ENCODE measurements around the gene CST8.

Gene CST8

DNA sequence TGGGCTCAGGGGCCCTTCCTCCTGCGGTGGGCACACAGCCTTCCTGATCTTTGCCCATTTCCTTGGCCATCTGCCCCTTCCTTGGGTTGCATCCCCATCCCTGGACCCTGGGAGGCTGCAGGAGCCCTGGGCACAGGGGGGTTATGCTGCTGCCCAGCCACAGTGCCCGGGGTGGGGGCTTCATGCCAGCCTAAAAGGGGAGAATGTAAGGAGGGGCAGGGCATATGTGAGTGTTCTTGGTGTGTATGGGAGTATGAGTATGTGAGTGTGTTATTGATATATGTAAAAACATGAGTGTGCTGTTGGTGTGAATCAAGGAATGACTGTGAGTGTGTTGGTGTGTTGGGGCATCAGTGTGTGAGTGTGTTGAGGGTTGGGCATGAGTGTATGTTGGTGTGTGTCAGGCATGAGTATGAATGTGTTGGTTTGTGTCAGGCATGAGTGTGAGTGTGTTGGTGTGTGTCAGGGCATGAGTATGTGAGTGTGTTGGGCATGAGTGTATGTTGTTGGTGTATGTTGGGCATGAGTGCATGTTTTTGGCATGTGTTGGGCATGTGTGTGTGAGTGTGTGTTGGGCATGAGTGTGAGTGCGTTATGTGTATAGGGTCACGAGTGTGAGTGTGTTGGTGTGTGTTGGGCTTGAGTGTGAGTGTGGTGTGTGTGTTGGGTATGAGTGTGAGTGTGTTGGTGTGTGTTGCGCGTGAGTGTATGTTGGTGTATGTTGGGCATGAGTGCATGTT lies 14.7 kb upstream of the CST8 start:
- no peak for DNase-seq (ENCODE audit: low spot score)

- peak; percentile 37 for DNase-seq (ENCODE audit: low spot score)
Observed at GRCh38 chr20:23477223-23477622, 13.7 kb upstream of the CST8 start.

GRCh38 chr20:23479043-23479442 lies 11.9 kb upstream of the CST8 start:
- no peak for DNase-seq (ENCODE audit: low spot score)

GRCh38 chr20:23482138-23482537 lies 8.8 kb upstream of the CST8 start:
- DNase-seq (ENCODE audit: low spot score): peak; percentile 79

DNA sequence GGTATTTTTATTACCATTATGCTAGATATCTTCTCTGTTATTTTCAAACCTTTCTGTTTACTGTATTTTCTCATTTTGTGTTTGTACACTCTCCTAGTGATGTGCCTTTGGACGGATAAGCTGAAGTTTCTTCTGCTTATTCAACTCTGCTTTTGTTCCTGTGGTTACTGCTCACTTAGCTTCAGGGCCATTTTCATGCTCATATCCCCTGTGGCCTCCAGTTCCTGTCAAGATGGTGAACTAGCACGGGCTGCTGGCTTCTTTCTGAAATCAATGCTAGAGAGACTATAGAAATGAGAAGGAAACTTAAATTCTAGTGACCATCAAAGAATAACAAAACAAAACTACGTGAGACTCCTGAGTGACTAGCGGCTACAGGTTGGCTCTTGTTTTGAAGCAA lies 6.8 kb upstream of the CST8 start:
- DNase-seq (ENCODE audit: low spot score): no peak

DNA sequence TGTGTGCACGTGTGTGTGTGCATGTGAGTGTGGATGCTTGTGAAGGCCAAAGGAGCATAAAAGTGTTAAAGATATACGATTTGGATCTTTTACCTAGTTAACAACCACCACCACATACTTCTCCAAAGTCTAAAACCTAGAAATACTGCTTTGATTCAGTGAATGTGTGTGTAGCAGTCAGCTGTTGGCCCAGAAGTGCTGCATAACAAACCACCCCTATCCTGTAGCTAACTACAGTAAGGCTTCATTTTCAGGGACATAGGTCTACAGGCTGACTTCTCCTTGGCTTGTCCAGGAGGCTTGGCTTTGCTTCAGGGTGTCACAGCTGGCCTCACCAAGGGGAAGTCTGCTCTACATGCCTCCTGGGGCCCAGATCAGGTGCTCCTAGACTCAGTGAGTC lies 2.4 kb upstream of the CST8 start:
- no peak for DNase-seq (ENCODE audit: low spot score)

DNA sequence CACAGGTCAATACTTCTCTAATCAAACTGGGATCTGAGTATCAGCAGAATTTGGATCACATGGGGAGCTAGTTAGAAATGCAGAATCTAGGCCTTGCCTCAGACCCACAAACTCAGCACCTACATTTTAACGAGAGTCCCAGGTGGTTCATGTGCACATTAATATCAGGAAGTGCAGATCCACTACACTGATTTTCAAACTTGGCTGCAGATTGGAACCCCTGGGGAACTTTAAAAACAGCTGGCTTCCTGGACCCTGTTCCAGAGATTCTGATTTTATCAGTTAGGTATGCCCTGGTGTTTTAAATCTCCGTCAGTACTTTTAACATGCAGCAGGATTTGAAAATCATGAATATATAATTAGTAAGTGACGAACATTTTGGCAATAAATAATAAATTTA lies 1.9 kb upstream of the CST8 start:
- DNase-seq (ENCODE audit: low spot score): no peak

GRCh38 chr20:23492292-23492691 lies 1.4 kb downstream of the CST8 start:
- no peak for DNase-seq (ENCODE audit: low spot score)

DNA sequence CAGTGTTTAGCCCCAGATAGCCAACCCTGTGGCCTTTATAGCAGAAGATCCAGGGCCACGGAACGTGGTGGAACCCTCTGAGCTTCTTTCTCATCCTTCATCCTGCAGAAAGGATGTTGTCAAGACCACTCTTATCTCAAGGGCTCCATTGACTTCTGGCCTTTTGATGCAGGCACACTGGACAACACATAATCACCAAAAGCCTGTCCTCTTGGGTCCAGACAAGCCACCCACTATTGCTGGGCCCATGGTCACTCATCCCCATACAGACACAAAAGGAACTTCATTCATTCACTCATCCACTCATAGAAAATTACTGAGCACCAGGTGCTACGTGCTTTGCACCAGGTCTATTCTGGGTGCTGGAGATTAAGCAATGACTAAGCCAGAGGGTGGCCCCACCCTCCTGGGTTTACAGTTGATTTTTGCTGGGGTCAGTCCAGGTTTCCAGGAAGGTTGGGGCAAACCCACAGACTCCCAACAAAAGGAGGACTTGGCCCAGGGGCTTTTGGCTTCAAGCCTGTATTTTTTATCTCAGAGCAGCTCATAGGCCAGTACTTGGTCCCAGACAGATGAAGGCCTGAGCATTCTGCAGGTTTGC lies 2.4 kb downstream of the CST8 start:
- DNase-seq (ENCODE audit: low spot score): no peak

DNA sequence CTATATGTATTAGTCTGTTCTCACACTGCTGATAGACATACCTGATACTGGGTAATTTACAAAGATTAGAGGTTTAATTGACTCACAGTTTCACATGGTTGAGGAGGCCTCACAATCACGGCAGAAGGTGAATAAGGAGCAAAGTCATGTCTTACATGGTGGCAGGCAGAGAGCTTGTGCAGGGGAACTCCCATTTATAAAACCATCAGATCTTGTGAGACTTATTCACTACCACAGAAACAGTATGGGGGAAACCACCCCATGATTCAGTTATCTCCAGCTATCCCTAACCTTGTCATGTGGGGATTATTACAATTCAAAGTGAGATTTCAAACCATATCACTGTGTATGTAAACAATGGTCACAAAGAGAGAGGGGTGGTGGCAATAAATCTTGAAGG lies 6.6 kb downstream of the CST8 start:
- DNase-seq (ENCODE audit: low spot score): no peak

DNA sequence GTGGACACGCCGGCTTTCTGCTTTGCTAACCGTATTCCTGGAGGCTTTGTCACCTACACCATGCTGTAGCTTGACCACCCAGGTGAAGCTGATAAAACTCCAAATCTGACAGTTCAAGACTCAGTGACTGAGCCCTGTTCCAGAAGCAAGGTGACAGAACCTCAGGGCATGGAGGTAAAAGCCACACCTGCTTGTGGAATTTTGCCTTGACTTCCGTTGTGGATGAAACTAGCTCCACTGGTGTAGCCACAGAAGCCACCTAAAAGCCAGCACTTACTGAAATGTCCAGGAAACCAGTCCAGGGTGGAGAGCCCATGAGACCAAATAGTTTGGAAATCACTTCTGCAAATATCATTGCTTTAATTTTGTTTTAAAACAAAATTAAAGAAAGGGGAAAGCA lies 11.0 kb downstream of the CST8 start:
- DNase-seq (ENCODE audit: low spot score): peak; percentile 89

- no peak for DNase-seq (ENCODE audit: low spot score)
Observed at GRCh38 chr20:23503649-23504048, 12.7 kb downstream of the CST8 start.

DNA sequence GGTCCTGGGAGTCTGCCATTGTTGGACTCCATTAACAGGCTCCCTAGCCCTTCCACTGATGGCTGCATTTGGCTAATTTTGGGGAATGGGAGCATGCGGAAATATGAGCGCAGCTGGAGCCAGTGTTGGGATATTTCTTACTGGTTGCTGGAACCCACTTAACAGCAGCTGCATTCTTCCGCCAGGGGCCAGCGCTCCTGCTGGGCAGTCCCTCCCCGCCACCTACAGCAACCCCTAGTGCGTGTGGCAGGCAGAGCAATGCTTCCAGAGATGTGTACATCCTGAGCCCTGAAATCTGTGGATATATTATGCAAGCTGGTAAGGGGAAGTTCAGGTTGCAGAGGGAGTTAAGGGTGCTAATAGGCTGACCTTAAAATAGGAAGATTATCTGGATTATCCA lies 16.4 kb downstream of the CST8 start:
- no peak for DNase-seq (ENCODE audit: low spot score)

DNA sequence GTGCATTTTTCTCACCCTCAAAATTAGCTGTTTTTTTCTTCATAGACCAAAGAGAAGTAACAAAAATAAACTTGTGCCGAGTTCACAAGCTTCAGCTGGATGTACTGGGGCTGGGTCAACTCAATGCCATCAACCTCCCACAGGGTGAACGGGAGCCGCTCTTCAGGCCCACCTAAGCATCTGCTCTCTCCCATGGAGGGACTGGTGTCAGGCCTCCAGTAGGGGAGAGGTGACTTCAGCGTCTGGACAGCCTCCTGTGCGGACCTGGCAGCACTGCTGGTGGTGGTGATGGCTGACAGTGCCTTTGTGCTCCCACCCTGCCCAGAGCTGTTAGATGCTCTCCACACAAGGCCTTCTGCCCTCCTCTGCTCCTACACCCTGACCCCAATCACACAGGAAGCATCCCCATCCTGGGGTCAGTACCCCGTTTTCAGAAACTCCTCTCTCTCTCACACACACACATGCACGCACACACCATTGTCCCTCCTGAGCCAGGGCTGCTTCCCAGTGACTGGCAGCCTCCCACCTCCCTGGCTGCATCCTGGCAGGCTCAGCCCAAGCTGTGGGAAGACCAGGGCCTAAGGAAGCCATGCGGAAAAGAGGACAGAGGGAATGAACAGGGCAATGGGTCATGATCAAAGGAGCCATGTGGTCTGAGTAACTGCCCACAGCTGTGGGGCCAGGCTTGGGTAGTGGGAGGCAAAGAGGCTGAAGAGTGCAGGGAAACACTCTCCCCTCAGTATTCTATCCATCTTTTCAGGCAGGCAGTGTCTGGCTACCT lies 17.7 kb downstream of the CST8 start:
- no peak for DNase-seq (ENCODE audit: low spot score)

- DNase-seq (ENCODE audit: low spot score): no peak
Observed at GRCh38 chr20:23509247-23509913, 18.5 kb downstream of the CST8 start.

- DNase-seq (ENCODE audit: low spot score): no peak
Observed at GRCh38 chr20:23510000-23510590, 19.2 kb downstream of the CST8 start.

DNA sequence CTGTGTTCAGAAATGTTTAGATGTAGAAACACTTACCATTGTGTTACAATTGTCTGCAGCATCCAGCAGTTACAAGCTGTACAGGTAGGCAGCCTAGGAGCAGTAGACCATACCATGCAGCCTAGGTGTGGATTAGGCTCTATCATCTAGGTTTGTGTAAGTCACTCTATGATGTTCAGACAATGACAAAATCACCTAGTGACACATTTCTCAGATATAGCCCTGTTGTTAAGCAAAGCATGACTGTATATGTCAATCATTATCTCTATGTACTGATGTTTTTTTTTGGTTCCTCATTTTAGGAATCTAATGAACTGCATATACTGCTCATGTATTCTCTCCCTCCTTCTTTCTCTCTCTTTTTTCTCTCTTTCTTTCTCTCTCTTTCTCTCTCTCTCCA lies 22.2 kb downstream of the CST8 start:
- no peak for DNase-seq (ENCODE audit: low spot score)

DNA sequence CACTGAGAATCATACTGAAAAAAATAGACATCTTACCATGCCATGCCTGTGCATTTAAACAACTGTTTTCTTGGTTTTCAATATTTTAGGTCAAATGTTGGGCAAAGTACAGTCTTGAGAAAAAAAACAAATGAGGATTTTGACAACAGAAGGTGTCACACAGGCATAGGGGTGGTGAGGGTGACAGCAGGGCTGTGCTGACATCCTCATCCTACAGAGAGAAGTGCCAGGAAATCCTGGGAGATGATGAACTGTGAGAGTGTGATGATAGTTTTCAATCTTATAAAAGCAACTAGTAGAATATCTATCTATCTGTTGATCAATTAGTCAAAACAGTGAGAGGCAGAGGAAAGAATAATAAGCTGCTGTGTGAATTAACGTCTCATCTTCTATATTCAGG lies 23.9 kb downstream of the CST8 start:
- DNase-seq (ENCODE audit: low spot score): no peak

DNA sequence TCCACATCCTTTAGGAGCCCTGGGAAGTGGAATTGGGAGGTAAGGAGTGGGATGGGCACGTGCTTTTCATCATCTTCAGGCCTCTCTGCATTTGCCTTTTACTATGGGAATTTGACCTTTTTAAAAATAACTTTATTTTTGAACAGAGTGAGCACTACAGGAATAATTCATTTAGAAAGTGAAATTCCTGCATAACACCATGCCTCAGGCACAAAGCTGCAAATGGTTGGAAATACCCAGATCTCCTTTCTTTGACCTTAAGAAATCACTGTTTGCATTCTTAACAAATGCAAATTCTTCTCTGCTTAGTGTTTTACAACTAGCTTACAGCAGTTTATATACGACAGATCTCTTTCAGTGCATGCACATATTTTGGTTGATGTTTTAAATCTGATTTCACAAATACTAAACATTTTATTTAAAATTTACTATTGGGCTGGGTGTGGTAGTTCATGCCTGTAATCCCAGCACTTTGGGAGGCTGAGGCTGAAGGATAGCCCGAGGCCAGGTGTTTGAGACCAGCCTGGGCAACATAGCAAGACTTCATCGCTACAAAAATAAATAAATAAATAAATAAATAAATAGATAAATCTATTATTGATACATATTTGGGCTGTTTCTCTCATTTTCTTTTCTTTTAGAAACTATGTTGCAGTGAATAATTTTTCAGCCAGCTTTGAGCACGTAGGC lies 24.5 kb downstream of the CST8 start:
- no peak for DNase-seq (ENCODE audit: low spot score)

GRCh38 chr20:23517719-23518118 lies 26.8 kb downstream of the CST8 start:
- no peak for DNase-seq (ENCODE audit: low spot score)

DNA sequence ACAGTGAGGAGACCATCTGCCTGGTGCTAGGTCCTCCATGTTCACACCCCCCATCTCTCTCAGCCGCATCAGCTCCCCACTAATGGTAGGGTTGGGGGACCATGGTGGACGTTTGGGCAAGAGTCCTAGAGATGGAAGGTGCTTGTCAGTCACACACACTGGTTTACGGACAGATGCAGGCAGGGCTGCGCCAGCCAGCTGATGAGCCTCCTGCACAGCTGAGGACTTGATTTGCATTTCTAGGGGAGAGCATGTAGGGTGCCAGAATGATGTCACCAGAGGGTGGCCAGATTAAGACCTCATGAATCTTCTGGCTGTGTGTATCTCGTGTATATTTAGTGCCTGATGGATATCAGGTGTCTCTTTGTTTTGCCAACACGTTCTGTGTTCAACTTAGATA lies 28.6 kb downstream of the CST8 start:
- no peak for DNase-seq (ENCODE audit: low spot score)

DNA sequence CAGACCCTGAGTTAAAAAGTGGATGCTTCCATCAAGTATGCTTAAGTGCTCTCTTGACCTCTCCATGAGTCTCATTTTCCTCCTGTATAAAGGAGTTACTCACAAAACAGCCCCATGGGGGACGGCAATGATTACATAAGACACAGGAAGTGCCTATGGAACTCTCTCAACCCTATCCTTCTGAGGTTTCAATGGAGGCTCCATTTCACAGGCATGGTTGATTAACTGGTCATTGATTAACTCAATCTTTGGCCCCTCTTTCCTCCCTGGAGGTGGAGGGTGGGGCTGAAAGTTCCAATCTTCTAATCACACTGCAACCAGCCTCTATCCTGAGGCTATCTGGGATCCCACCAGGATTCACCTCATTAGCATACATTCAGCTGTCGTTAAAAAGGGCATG lies 29.3 kb downstream of the CST8 start:
- no peak for DNase-seq (ENCODE audit: low spot score)

Measured in SW480 (cell line).